ENCODE data around the gene SUSD6.

Gene SUSD6

GRCh38 chr14:69648480-69649451 lies 37.4 kb downstream of the SUSD6 start:
- no peak for DNase-seq (ENCODE audit: low spot score)

- DNase-seq (ENCODE audit: low spot score): no peak
Measured at GRCh38 chr14:69650948-69651369, 39.6 kb downstream of the SUSD6 start.

- peak; percentile 42 for DNase-seq (ENCODE audit: low spot score)
Measured at GRCh38 chr14:69651664-69652063, 40.3 kb downstream of the SUSD6 start.

GRCh38 chr14:69652942-69653684 lies 41.7 kb downstream of the SUSD6 start:
- no peak for DNase-seq (ENCODE audit: low spot score)

- DNase-seq (ENCODE audit: low spot score): no peak
Measured at GRCh38 chr14:69654116-69654515, 42.7 kb downstream of the SUSD6 start.

GRCh38 chr14:69657950-69658355 lies 46.6 kb downstream of the SUSD6 start:
- DNase-seq (ENCODE audit: low spot score): no peak

- no peak for DNase-seq (ENCODE audit: low spot score)
Measured at GRCh38 chr14:69658664-69659261, 47.4 kb downstream of the SUSD6 start.

GRCh38 chr14:69660344-69661193 lies 49.2 kb downstream of the SUSD6 start:
- no peak for DNase-seq (ENCODE audit: low spot score)

- DNase-seq (ENCODE audit: low spot score): no peak
Measured at GRCh38 chr14:69661194-69661537, 49.8 kb downstream of the SUSD6 start.

GRCh38 chr14:69662636-69663299 lies 51.4 kb downstream of the SUSD6 start:
- no peak for DNase-seq (ENCODE audit: low spot score)

GRCh38 chr14:69663300-69663643 lies 51.9 kb downstream of the SUSD6 start:
- no peak for DNase-seq (ENCODE audit: low spot score)

GRCh38 chr14:69664265-69664664 lies 52.9 kb downstream of the SUSD6 start:
- no peak for DNase-seq (ENCODE audit: low spot score)

GRCh38 chr14:69664865-69665526 lies 53.6 kb downstream of the SUSD6 start:
- DNase-seq (ENCODE audit: low spot score): no peak

GRCh38 chr14:69665631-69666030 lies 54.2 kb downstream of the SUSD6 start:
- no peak for DNase-seq (ENCODE audit: low spot score)

GRCh38 chr14:69666112-69666511 lies 54.7 kb downstream of the SUSD6 start:
- DNase-seq (ENCODE audit: low spot score): no peak

- no peak for DNase-seq (ENCODE audit: low spot score)
Measured at GRCh38 chr14:69666690-69667211, 55.4 kb downstream of the SUSD6 start.

GRCh38 chr14:69667938-69668335 lies 56.5 kb downstream of the SUSD6 start:
- no peak for DNase-seq (ENCODE audit: low spot score)

GRCh38 chr14:69669375-69669774 lies 58.0 kb downstream of the SUSD6 start:
- DNase-seq (ENCODE audit: low spot score): no peak

- DNase-seq (ENCODE audit: low spot score): no peak
Measured at GRCh38 chr14:69670093-69670492, 58.7 kb downstream of the SUSD6 start.

- no peak for DNase-seq (ENCODE audit: low spot score)
Measured at GRCh38 chr14:69671365-69672030, 60.1 kb downstream of the SUSD6 start.

Data from hematopoietic multipotent progenitor cell treated with erythropoietin and hydrocortisone succinate and interleukin-3 and kit ligand, for 15 days (in vitro differentiated cells).